ENCODE measurements around the gene EML4.

Gene EML4

GRCh38 chr2:42293019-42293418 is 123.9 kb downstream of the EML4 start:
- no peak for DNase-seq (ENCODE audit: extremely low read depth, low read depth)
- no peak for TF ChIP-seq CTCF (IDR thresholded peaks at IDR 0.05; ENCODE audit: low read depth, low read length, missing control alignments)
- H3K4me3 ChIP-seq (replicated peaks; ENCODE audit: low read depth, low read length): no peak overlapping the region

- DNase-seq (ENCODE audit: extremely low read depth, low read depth): no peak
- no peak overlapping the region for H3K4me3 ChIP-seq (replicated peaks; ENCODE audit: low read depth, low read length)
- TF ChIP-seq CTCF (IDR thresholded peaks at IDR 0.05; ENCODE audit: low read depth, low read length, missing control alignments): no peak
These were observed 127.1 kb downstream of the EML4 start for GRCh38 chr2:42296226-42296625.

GRCh38 chr2:42297322-42297936 is 128.3 kb downstream of the EML4 start:
- H3K4me3 ChIP-seq (replicated peaks; ENCODE audit: low read depth, low read length): no peak overlapping the region
- DNase-seq (ENCODE audit: extremely low read depth, low read depth): peak; percentile 6
- no peak for TF ChIP-seq CTCF (IDR thresholded peaks at IDR 0.05; ENCODE audit: low read depth, low read length, missing control alignments)

GRCh38 chr2:42298132-42298531 is 129.0 kb downstream of the EML4 start:
- no peak overlapping the region for H3K4me3 ChIP-seq (replicated peaks; ENCODE audit: low read depth, low read length)
- no peak for TF ChIP-seq CTCF (IDR thresholded peaks at IDR 0.05; ENCODE audit: low read depth, low read length, missing control alignments)
- no peak for DNase-seq (ENCODE audit: extremely low read depth, low read depth)

- no peak for TF ChIP-seq CTCF (IDR thresholded peaks at IDR 0.05; ENCODE audit: low read depth, low read length, missing control alignments)
- no peak for DNase-seq (ENCODE audit: extremely low read depth, low read depth)
- H3K4me3 ChIP-seq (replicated peaks; ENCODE audit: low read depth, low read length): no peak overlapping the region
These were observed 130.0 kb downstream of the EML4 start for GRCh38 chr2:42298996-42299754.

- DNase-seq (ENCODE audit: extremely low read depth, low read depth): no peak
- H3K4me3 ChIP-seq (replicated peaks; ENCODE audit: low read depth, low read length): no peak overlapping the region
- TF ChIP-seq CTCF (IDR thresholded peaks at IDR 0.05; ENCODE audit: low read depth, low read length, missing control alignments): no peak
These were observed 131.4 kb downstream of the EML4 start for GRCh38 chr2:42300527-42300926.

Data from HFF-Myc (cell line).